Tongue (tissue), 2 donors: ENCODE results near the gene HPCAL1. TPM values are rescaled to one million over a fixed set of nuclear protein-coding genes. Genes with fewer than 3 reads are reported as not detected.

Source experiments
- DNase-seq: peaks from one replicate; pipeline ENCODE4 v3.0.0-alpha.2; 2015
- total RNA-seq: library from RNA; depleted of rRNA; stranded (reverse); fragments of >200 nt; gene quantifications from one replicate; pipeline ENCODE4 v1.2.3, GENCODE V29; 2014

Gene HPCAL1
- total RNA-seq, 1 donor from 2014 or later, result 37.4 TPM

DNA sequence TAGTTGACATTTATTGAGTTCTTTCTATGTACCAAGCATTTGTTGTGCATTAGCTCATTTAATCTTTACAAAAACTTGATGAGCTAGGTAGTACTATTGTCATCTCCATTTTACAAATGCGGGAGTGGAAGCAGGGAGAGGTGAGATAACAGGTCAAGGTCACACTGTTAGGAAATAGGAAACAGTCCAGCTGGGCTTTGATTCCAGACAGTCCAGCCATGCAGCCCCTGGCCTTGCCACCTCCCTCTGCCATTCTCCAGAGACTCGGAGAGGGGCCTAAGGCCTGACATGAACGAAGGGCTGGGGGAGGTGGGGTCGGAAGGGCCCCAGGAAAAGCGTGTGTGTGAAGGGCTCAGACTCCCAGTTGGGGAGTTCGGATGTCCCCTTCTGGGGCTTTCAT, 89.8 kb downstream of the HPCAL1 start:
- DNase-seq, result no peak

DNA sequence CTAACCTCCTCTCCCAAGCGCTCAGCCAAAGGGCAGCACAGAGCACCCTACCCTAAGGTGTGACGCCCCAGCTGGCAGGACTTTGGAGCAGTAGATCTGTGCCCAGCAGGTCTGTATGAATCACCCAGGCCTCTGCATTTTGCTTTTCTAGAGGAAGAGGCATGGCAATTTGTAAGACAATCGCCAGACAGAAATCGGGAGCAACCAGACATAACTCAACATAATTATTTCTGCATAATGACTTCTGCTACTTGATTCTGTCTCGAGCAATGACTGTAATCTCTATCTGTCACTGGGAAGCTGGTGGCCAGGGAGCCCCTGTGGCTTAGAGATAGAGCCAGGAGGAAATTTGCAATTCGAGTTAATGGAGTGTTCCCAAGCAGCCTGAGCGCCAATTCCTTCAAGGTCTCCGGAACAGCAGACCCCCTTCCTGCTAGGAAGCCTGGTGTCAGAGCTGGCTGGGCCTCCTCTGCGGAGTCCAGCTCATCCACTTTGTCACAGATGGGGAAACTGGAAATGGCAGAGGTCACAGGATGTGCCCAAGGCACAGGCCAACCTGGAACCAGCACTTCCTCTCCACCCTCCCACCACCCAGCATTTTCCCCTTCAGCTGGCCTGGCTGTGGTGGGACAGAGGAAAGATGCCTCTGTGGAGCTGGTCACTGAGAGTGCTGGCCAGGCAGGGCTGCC, 90.4 kb downstream of the HPCAL1 start:
- no peak for DNase-seq

DNA sequence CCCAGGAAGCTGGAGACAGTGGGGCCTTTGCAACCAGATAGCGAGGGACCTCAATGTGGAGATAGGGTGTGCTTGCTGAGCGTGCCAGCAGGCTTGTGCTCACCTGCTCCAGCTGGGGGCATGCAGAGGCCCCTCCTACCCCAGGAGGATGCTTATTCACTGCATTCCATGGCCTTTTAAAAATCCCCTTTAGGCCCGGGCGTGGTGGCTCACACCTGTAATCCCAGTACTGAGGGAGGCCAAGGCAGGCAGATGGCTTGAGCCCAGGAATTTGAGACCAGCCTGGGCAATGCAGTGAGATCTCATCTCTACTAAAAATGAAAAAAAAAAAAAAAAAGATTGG, 90.9 kb downstream of the HPCAL1 start:
- DNase-seq, result no peak

DNA sequence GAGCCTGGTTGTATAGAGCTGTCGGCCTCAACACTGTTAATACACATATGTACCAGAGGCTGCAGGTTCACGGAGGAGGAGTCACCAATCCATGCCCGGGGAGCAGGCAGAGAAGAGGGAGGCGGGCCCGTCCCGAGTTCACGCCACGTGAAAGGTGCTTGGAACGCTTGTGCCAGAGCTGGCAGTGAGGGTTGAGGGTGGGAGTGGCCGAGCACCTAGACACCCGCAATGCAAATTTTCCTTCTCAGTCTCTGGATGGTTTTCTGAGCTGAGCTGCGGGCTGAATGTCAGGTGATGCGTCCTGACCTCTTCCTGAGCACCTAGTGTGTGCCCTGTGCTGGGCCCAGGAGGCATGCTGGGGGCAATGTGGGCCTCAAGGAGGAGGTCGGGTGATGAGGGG, 93.2 kb downstream of the HPCAL1 start:
- DNase-seq, result no peak

DNA sequence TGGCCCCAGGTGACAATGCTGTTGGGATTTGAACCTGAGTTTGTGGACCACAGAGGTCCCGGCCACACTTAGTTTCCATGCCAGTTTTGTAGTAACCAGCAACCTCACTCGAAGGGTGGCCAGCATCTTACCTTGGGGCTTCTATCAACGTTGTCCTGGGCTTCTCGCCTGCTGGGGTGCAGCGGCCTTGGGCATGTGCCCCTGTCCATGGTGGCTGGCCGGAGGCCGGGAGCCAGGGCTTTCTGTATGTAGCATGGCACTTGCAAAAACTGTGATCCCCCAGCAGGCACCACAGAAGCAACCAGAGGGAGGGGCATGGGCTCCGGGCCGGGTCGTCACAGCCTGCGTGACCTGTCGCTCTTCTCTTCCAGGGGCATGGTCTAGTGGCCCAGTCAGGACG, 93.8 kb downstream of the HPCAL1 start:
- DNase-seq, result no peak

DNA sequence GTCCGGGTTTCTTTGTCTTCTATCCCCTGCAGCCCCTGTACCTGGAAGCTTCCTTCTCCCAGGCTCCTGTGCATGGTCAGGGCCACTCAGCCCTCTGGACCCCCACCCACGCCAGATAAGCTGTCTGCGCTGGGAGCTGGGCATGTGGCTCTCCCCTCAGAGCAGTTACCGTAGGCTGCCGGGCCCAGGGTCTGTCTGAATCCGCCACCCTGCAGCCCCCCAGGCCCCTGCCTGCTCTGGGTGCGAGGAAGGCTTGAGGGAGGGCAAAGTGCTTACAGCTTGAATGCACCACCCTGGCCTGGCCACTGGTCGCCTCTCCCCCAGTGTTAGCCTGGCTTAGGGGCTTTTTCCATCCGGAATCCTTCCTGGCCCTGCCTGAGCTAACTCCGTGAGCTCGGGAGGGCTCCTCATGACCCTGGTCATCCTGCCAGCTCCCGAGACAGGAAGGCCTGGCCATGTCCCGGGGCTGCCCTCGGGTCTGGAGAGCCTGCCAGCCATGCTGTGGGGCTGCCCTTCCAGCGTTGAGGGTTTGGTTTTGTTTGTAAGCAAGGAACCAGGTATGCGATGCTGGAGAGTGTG, 94.7 kb downstream of the HPCAL1 start:
- DNase-seq, result no peak

DNA sequence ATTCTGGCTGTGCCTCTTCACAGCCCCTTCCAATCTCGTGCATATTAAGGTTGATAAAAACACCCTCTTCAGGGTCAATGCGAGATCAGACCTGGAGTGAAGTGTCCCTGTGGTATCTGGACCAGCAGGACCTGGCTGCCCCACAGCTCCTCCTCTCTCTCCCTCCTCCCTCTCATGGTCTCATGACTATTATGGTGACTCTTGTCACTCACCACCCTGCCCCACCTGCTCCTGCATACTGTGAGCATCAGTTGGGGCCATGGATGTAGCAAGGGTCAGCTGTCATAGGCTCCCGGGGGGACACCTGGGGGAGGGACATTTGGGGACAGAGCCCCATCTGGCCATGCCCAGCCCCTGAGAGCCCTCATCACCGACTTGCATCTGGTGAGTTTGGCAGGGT, 95.2 kb downstream of the HPCAL1 start:
- no peak for DNase-seq

DNA sequence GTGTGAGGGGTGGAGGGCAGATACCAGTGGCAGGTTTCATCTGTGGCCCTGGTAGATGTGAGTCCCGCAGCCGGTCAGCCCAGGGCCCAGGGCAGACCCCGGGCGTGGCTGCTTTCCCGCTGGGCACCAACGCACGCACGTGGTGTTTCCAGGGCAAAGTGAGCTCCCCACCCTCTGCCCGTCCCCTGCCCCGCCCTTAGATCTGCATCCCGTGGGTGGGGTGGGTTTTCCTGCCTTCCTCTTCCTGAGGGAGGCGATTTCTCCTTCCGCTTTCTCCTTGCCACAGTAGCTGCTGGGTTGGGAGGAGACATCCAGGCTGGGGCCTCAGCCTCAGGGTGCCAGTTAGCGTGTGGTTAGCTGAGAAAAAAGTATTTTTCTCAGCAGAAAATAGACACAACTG, 95.8 kb downstream of the HPCAL1 start:
- DNase-seq, result no peak

DNA sequence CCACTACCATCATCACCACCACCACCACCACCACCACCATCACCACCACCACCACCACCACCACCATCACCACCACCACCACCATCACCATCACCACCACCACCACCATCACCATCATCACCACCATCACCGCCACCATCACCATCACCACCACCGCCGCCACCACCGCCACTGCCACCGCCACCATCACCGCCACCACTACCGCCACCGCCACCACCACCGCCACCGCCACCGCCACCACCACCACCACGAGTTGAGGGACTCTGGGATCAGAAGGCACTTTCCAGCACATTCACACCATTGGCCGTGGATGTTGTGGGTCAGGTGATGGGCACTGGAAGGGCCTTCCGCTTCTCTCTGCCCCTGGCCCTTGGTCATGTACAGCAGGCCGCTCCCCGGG, 96.7 kb downstream of the HPCAL1 start:
- DNase-seq, result no peak

DNA sequence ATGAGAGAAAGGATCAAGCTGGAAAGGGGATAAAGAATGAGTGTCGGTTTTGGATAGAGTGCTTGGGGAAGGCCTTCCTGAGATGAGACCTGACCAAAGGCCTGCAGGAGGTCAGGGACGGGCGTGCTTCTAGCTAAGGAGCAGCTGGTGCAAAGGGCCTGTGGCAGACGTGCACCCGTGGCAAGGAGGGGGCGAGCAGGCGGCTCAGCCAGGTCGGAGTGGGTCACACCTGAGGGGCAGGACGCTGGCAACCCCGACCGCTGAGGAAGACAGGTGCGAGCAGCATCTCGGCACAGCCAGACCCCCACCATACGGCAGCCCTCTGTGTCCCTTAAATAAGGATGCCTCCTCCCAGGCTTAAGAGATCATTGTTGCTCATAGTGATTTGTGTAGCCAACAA, 97.3 kb downstream of the HPCAL1 start:
- no peak for DNase-seq

DNA sequence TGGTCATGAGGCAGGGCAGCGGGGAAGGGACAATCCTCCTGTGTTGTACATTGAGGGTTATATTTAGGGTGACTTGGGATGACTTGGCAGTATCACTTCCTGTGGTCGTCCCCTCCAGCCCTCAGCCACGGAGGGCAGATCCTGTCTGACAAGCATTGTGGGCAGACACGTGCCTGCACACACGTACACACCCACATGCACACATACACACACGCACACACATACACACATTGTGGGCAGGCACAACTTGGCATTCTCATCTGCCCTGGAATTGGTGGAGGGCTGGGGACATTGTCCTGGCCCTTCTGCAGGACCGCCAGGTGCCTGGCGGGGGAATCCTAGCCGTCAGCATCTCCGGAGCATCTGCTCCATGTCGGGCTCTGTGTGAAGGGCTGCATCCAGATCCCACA, 97.9 kb downstream of the HPCAL1 start:
- DNase-seq, result no peak

DNA sequence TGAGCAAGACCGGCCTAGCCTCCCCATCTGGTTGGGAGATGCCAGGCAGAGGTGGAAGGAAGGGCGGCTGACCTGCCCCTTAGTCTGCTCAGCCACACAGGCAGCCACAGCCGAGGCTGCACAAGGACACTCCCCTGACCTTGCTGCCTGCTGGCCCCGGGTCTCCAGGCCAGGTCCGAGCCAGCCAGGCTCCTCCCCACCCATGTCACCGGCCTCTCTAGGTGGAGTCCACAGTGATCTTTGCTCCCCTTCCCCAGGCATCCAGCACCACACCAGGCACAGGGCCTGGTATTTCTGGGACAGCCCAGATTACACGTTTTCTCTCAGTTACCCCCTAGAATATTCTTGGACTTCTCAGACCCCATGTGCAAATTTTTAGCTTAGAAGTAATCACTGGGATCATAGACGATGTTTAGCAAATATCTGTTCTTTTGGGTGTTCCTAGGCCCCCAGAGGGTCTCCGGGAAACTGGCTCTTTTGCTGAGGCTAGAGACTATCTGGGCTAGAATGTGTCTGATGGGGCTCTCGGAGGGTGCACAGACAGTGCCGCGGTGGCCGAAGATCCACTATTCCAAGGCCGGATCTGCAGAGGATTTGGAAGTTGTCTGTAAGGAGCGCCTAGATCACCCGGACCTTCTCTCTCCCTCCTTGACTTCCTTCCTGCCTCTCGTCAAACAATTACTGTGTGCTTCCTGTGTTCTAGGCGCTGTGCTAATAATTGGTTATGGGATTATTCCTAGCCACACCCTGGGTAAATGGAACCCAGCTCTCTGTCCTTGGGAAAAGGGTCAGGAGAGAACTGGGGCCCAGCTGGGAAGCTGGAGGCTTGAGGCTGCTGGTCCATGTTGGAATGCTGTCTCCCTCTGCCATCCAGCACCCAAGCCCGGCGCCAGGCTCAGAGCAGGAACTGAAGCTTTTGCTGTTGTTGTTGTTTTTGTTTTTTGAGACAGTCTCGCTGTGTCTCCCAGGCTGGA, 98.6 kb downstream of the HPCAL1 start:
- DNase-seq, result no peak

DNA sequence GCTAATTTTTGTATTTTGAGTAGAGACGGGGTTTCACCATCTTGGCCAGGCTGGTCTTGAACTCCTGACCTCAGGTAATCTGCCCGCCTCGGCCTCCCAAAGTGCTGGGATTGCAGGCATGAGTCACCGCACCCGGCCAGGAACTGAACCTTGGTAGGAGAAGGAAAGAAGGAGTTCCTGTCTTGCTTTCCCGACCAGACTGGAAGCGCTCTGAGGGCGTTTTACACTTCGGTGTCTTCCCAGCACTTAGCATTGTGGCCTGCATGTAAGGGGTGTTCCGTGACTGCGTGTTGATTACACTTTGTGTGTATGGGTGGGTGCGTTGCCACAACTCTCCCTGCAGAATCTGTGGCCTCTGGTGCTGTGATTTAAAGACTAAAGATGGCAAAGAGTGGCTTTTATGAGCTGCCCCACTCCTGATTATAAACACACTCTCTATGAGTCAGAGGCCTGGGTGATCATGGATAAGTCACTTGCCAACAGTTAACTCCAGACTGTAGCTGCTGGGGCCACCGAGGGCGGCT, 99.4 kb downstream of the HPCAL1 start:
- DNase-seq, result no peak

DNA sequence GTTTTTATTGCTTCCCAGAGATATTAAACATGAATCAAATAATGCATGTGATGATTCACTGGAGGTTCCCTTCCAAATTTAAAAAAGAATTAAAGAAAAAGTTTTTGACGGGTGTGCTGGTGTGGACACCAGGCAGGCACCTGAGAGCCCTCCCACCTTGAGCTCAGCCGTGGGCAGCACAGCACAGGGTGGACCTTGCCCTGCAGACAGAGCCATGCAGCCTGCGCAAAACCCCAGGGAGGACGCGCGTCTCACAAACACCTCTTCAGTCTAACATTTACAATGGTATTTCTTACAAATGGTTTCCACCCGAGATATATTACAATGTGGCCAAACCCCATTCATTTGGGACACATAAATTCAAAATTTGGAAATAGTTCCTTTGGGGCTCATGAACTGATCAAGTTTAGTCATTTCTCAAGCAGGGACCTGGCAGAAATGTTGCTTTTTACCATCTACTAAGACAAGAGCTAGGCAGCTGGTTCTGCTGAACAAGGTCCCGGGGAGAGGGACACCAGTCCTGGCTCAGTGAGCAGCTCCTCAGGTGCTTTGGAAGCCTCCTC, 100.0 kb downstream of the HPCAL1 start:
- DNase-seq, result no peak

DNA sequence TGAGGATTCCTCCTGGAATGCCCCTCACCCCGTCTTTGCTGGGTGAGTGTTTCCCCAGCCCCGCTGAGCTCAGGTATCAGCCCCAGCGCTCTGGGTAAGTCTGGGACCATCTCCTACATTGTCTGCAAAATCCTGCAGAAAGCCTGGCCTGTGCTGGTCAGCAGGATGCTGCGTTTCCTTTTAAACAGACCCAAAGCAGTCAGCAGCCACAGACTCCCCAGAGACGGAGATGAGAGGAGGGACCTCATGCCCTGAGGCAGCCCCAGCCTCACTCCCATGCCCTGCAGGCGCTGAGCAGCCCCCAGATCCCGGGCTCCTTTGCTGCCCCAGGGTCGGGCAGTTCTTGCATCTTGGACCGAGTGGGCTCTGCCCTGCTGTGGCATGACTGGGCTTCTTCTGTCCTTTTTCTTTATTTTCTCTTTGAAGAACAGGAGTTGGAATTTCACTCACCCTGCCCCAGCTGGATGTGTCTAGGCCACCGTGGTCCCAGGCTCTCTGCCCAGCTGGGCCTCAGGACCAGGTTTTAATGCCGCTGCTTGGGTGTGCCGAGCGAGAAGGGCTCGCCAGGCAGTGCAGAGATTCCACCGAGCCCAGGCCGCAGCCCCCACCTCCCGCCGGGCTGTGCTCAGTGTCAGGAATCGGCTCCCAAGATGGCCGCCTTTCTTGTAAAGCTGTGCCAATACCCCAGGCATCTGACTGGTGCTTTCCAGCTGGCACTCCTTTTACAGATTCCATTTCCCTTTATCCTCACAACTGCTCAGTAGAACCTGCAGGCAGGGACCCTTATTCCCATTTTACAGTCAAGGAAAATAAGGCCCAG, 101.8 kb downstream of the HPCAL1 start:
- DNase-seq, result peak; percentile 87

DNA sequence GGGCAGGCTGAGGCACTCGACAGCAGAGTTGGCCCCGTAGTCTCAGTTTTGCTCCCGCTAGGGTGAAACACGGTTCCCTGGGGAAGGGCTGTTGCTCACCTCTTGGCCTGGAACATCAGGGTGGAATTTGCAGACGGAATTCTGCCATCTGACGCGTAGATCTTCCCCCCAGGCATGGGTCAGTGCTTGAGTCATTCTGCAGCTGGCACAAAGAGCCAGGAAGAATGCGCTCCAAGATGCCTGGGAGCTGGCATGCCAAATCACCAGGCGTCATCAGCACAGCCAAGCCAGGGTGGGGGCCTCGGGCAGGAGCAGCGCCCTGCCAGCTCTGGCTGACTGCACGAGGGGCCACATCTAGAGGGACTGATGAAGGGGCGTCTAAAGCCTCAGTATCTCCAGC, 102.7 kb downstream of the HPCAL1 start:
- DNase-seq, result peak; percentile 93

DNA sequence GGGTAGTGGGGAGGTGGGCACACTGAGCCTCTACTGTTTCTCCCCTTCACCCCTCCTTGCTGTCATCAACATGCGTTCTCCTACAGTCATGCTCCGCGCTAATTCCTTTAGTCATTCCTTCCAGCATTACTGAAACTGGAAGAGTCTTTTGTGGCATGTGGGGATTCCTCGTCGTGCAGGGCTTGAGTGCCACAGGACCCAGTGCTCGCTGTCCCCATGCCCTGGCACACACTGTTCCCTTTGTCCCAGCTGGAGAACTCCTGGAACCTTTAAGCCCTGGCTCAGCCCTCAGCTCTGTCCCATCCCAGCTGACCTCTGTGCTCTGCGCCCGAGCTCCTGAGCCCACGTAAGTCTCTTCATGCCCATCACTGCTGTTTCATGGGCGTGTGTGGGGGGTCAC, 103.3 kb downstream of the HPCAL1 start:
- DNase-seq, result peak; percentile 59

DNA sequence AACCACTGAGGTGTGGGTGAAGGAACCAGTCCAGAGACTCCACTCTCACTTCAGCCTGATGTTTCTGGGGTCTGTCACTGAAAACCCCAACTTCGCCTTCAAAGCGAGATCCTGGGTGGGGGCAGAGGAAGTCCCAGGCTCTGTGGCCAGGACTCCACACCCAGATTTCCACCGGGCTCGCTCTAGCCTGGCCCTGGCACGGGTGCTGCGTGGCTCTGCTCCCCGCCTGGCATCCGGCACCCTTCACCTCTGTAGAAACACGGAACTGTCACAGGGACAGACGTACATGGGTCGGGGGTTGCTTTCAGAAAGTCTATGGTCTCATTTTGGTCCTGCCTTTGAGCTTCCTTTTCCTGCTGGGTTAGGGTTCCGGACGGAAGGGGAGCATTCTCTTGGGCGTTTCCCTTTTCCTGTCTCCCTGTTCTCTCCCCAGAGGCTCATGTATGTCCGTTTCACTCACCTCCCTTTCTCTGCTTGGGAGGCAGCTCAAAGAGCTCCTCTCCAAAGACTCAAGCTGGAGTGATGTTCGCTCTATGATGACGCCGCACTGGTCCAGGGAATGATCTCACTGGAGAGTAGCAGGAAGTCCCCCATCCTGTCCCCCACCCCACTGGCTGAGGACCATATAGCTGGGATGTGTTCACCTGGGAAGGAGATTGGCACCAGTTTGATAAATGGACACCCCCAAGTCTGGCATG, 103.9 kb downstream of the HPCAL1 start:
- DNase-seq, result no peak

DNA sequence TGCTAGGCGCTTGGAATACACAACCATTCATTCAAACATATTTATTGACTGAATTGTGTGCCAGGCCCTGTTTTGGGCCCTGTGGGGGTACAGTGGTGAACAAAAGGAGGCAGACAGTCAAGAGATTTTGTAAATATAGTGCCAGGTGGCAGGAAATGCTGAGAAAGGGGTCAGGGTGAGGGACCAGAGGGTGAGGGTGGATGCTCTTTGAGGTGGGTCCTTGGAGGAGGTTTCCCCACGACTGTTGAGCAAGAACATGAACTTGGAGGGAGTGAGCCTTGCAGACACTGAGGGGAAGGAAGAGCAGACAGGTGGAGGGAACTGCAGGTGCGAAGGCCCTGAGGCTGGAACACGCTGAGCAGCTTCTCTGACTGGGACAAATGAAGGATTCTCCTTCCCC, 104.7 kb downstream of the HPCAL1 start:
- DNase-seq, result no peak

DNA sequence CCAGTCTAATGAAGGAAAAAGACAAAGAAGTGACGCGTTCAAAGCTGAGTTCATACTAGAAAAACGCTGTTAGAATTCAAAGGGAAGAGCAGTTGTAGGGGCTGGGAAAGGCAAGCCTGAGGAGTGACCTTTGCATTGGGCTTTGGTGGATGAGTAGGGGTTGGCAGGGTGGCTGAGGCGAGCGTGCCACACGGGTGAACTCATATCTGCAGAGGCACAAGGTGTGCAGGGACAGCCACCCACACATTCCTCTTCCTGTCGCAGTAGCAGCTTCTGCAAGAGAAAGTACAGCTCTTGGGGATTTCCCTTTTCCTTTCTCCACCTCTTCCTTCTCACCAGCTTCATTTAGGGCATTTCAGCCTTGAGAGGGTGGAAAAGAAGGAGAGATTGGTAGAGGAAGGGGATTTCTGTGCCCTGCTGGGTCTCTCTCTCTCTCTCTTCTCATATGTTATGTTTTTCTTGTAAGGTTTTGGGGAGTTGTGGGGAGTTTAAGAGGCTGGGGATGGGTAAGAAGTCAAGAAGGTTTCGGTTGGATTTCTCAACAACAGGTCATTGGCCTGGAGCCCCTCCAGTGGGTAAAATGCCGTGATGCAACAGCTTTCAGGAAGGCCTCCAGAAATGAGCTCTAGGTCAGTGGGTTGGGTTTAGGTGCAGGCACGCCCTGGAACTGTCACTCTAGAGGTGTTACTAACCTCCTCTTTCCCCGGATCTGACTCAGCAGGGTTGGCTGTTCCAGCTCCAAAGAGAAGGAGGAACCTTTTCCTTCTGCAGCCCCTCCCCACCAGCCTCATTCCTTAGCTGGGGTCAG, 105.3 kb downstream of the HPCAL1 start:
- no peak for DNase-seq
